IMR-90 (cell line): Measurements from ENCODE around the gene TSPEAR. TPM values are rescaled to one million over a fixed set of nuclear protein-coding genes. Genes with fewer than 3 reads are reported as not detected.

Experiments
- ATAC-seq: fragments of 200-7000 bp; cut with Tn5 transposase; 2 replicates; pipeline ENCODE4 v1.9.1; 2020; ENCODE audit warnings: low read depth, mild to moderate bottlenecking, moderate library complexity
- BruUV-seq: library from RNA; stranded (reverse); fragments of 400-500 nt; replicated peaks from 2 replicates; lab custom pipeline; 2021; lab: Mats Ljungman, UMichigan
- CTCF ChIA-PET: fragments of 300-600 bp; formaldehyde crosslinking; extraction: SDS; loops from one replicate; lab custom pipeline; 2021; ENCODE audit warnings: antibody characterized with exemption; lab: Yijun Ruan, JAX
- POLR2A ChIA-PET: fragments of 300-600 bp; sonication (Branson Sonifier 250); formaldehyde crosslinking; loops from one replicate; lab custom pipeline; 2022; ENCODE audit warnings: antibody characterized with exemption; ENCODE audit not compliant: unreplicated experiment; lab: Charles Lee
- DNase-seq: peaks from one replicate; pipeline ENCODE4 v3.0.0; 2013
- H2AFZ ChIP-seq: replicated peaks from 2 replicates; pipeline ENCODE3; 2013; ENCODE audit warnings: low read length, mild to moderate bottlenecking; ENCODE audit not compliant: poor library complexity
- H2AK5ac ChIP-seq: 2 replicates; pipeline ENCODE4 v1.6.1; 2013; ENCODE audit warnings: low read depth, low read length, inconsistent platforms
- H2AK9ac ChIP-seq: replicated peaks from 2 replicates; pipeline ENCODE3; 2013; ENCODE audit warnings: mild to moderate bottlenecking, low read depth, low read length, moderate library complexity; ENCODE audit not compliant: poor library complexity
- H2BK120ac ChIP-seq: 2 replicates; pipeline ENCODE4 v1.6.1; 2013; ENCODE audit warnings: low read depth, low read length, inconsistent platforms
- H2BK15ac ChIP-seq: 3 replicates; pipeline ENCODE4 v1.6.1; 2013; ENCODE audit warnings: low read depth, low read length, inconsistent platforms
- H2BK20ac ChIP-seq: 2 replicates; pipeline ENCODE4 v1.6.1; 2013; ENCODE audit warnings: low read depth, mild to moderate bottlenecking, inconsistent platforms, low read length, moderate library complexity
- H2BK5ac ChIP-seq: 2 replicates; pipeline ENCODE4 v1.6.1; 2013; ENCODE audit warnings: mild to moderate bottlenecking, low read depth, low read length, inconsistent platforms; ENCODE audit not compliant: poor library complexity, severe bottlenecking
- H3K14ac ChIP-seq: replicated peaks from 2 replicates; pipeline ENCODE4 v1.6.1; 2013; ENCODE audit warnings: low read depth, low read length, inconsistent platforms
- H3K18ac ChIP-seq: 2 replicates; pipeline ENCODE4 v1.6.1; 2013; ENCODE audit warnings: low read depth, low read length, control low read depth
- H3K23ac ChIP-seq: 2 replicates; pipeline ENCODE4 v1.6.1; 2013; ENCODE audit warnings: low read depth, low read length, inconsistent platforms
- H3K27ac ChIP-seq: 2 replicates; pipeline ENCODE4 v1.5.1; 2013; ENCODE audit warnings: mild to moderate bottlenecking, control low read depth, low read length; ENCODE audit not compliant: insufficient read depth
- H3K27me3 ChIP-seq: 2 replicates; pipeline ENCODE4 v1.6.1; 2013; ENCODE audit warnings: low read length; ENCODE audit not compliant: control insufficient read depth, insufficient read depth
- H3K36me3 ChIP-seq: 2 replicates; pipeline ENCODE4 v1.6.1; 2013; ENCODE audit warnings: low read length, mixed read lengths; ENCODE audit not compliant: control insufficient read depth, insufficient read depth
- H3K4ac ChIP-seq: 2 replicates; pipeline ENCODE4 v1.6.1; 2013; ENCODE audit warnings: low read depth, low read length, inconsistent platforms
- H3K4me1 ChIP-seq: 2 replicates; pipeline ENCODE4 v1.6.1; 2013; ENCODE audit warnings: low read length, mixed read lengths; ENCODE audit not compliant: control insufficient read depth, insufficient read depth
- H3K4me2 ChIP-seq: 2 replicates; pipeline ENCODE4 v1.6.1; 2013; ENCODE audit warnings: low read depth, mild to moderate bottlenecking, control low read depth, low read length, moderate library complexity
- H3K4me3 ChIP-seq: 2 replicates; pipeline ENCODE4 v1.5.1; 2013; ENCODE audit warnings: low read depth, mild to moderate bottlenecking, control low read depth, low read length, moderate library complexity; ENCODE audit not compliant: insufficient read depth
- H3K56ac ChIP-seq: 2 replicates; pipeline ENCODE4 v1.6.1; 2013; ENCODE audit warnings: low read length, inconsistent platforms; ENCODE audit not compliant: insufficient read depth; ENCODE audit errors: extremely low read depth
- H3K79me1 ChIP-seq, 2 experiments: 2 replicates each; pipeline ENCODE4 v1.6.1; 2013; ENCODE audit warnings: low read length in 2 of 2, inconsistent platforms in 1 of 2, low read depth in 1 of 2
- H3K9ac ChIP-seq: 2 replicates; pipeline ENCODE4 v1.6.1; 2013; ENCODE audit warnings: low read depth, low read length, control low read depth
- H3K9me1 ChIP-seq: 2 replicates; pipeline ENCODE4 v1.6.1; 2013; ENCODE audit warnings: low read length, inconsistent platforms; ENCODE audit not compliant: insufficient read depth
- H3K9me3 ChIP-seq: 2 replicates; pipeline ENCODE4 v1.6.1; 2013; ENCODE audit warnings: low read length; ENCODE audit not compliant: control insufficient read depth, insufficient read depth
- H4K20me1 ChIP-seq: 2 replicates; pipeline ENCODE4 v1.6.1; 2013; ENCODE audit warnings: low read length, inconsistent platforms; ENCODE audit not compliant: insufficient read depth
- H4K5ac ChIP-seq: 2 replicates; pipeline ENCODE4 v1.6.1; 2013; ENCODE audit warnings: mild to moderate bottlenecking, low read depth, low read length, control low read depth
- H4K8ac ChIP-seq, 2 experiments: 2 replicates each; pipeline ENCODE4 v1.6.1; 2013; ENCODE audit warnings: low read depth in 2 of 2, low read length in 2 of 2, control low read depth in 1 of 2, inconsistent platforms in 1 of 2
- H4K91ac ChIP-seq: 2 replicates; pipeline ENCODE4 v1.6.1; 2013; ENCODE audit warnings: low read depth, low read length, inconsistent platforms; ENCODE audit not compliant: insufficient read depth
- BHLHE40 ChIP-seq: fragments of 150-350 bp; IDR thresholded peaks from 2 replicates; pipeline ENCODE4 v1.6.1; 2016; ENCODE audit warnings: mild to moderate bottlenecking, low read depth, low read length
- CEBPB ChIP-seq: IDR thresholded peaks from 2 replicates; pipeline ENCODE4 v1.6.1; 2012; ENCODE audit warnings: low read depth, low read length, improper control_type of control experiment
- CHD1 ChIP-seq: IDR thresholded peaks from 2 replicates; pipeline ENCODE4 v1.6.1; 2012; ENCODE audit warnings: low read depth, low read length, improper control_type of control experiment
- ELK1 ChIP-seq: fragments of 150-350 bp; IDR thresholded peaks from 2 replicates; pipeline ENCODE4 v1.6.1; 2016; ENCODE audit warnings: low read depth, mild to moderate bottlenecking, low read length, moderate library complexity, borderline replicate concordance
- FOS ChIP-seq: fragments of 150-350 bp; IDR thresholded peaks from 2 replicates; pipeline ENCODE4 v1.6.1; 2016; ENCODE audit warnings: low read depth, low read length
- MAFK ChIP-seq: IDR thresholded peaks from 2 replicates; pipeline ENCODE4 v1.6.1; 2012; ENCODE audit warnings: low read depth, low read length, improper control_type of control experiment
- MAZ ChIP-seq: IDR thresholded peaks from 2 replicates; pipeline ENCODE4 v1.6.1; 2012; ENCODE audit warnings: low read depth, mild to moderate bottlenecking, low read length, improper control_type of control experiment, moderate library complexity, borderline replicate concordance
- MXI1 ChIP-seq: IDR thresholded peaks from 2 replicates; pipeline ENCODE4 v1.6.1; 2012; ENCODE audit warnings: low read depth, mild to moderate bottlenecking, low read length, moderate library complexity, borderline replicate concordance
- NFE2L2 ChIP-seq: fragments of 150-350 bp; IDR thresholded peaks from 2 replicates; pipeline ENCODE4 v1.6.1; 2016; ENCODE audit warnings: low read depth, mild to moderate bottlenecking, low read length
- POLR2A ChIP-seq: IDR thresholded peaks from 2 replicates; pipeline ENCODE4 v1.6.1; 2012; ENCODE audit warnings: mild to moderate bottlenecking, low read depth, low read length
- RAD21 ChIP-seq: IDR thresholded peaks from 2 replicates; pipeline ENCODE4 v1.6.1; 2012; ENCODE audit warnings: low read length, improper control_type of control experiment
- RCOR1 ChIP-seq: IDR thresholded peaks from 2 replicates; pipeline ENCODE4 v1.6.1; 2012; ENCODE audit warnings: mild to moderate bottlenecking, low read length, improper control_type of control experiment; ENCODE audit not compliant: insufficient replicate concordance
- RFX5 ChIP-seq: IDR thresholded peaks from 2 replicates; pipeline ENCODE4 v1.8.0; 2012; ENCODE audit warnings: low read depth, mild to moderate bottlenecking, low read length, moderate library complexity
- SMC3 ChIP-seq: fragments of 150-350 bp; IDR thresholded peaks from 2 replicates; pipeline ENCODE4 v1.6.1; 2016; ENCODE audit warnings: low read depth, mild to moderate bottlenecking, antibody characterized with exemption, low read length, moderate library complexity
- USF2 ChIP-seq: fragments of 150-350 bp; IDR thresholded peaks from 2 replicates; pipeline ENCODE4 v1.6.1; 2017; ENCODE audit warnings: mild to moderate bottlenecking, antibody characterized with exemption, low read length, low read depth
- WGBS, 2 experiments: methylation state at CpG; one replicate each; pipeline versions ENCODE4 v1.1.5 to v1.1.7; 2013; ENCODE audit warnings: missing lambda C conversion rate in 2 of 2; ENCODE audit not compliant: insufficient read length in 1 of 2; ENCODE audit errors: extremely low coverage in 2 of 2; 5-methylcytosine and 5-hydroxymethylcytosine counted together
- dilution Hi-C: fragments of 300-500 bp; cut with HindIII; formaldehyde crosslinking; loops from one replicate; pipeline ENCODE4 v1.14.3; 2018; ENCODE audit warnings: low sequenced_read_pairs; ENCODE audit not compliant: unreplicated experiment
- in situ Hi-C: fragments of 300-500 bp; cut with MboI; formaldehyde crosslinking; loops from 3 replicates; pipeline ENCODE4 v1.14.3; 2019; ENCODE audit warnings: low sequenced_read_pairs, inconsistent platforms, mixed read lengths
- intact Hi-C: fragments of 100-400 bp; cut with micrococcal nuclease; formaldehyde crosslinking; loops from 2 replicates; pipeline ENCODE4 v1.10.0; 2022
- polyA plus RNA-seq, 3 experiments: library from polyadenylated mRNA; depleted of rRNA; stranded (reverse); fragments of >200 nt; gene quantifications; 2 replicates each; pipeline ENCODE4 v1.2.3, GENCODE V29; 2012; ENCODE audit warnings: low replicate concordance in 1 of 3
- total RNA-seq: library from RNA; depleted of rRNA; stranded (reverse); fragments of >200 nt; gene quantifications from 2 replicates; pipeline ENCODE4 v1.2.3, GENCODE V29; 2012
- TF ChIP-seq, protein P1 (sequence below): conservative IDR thresholded peaks from 2 replicates; pipeline ENCODE4 v1.5.1; 2012; ENCODE audit warnings: mild to moderate bottlenecking, low read depth, low read length, improper control_type of control experiment

The TSPEAR gene
- total and polyA plus RNA-seq, 2 of the 4 experiments (the other 2 are of a cell fraction), result not detected

GRCh38 chr21:44658541-44658910 is 52.8 kb downstream of the TSPEAR start:
- H3K14ac ChIP-seq, result no peak overlapping the region
- H2AK9ac ChIP-seq, result no peak overlapping the region
- peaks cover 2% of the 10 kb centered on the region; the same call in 1 of the 2 replicates for H3K27me3 ChIP-seq
- no TSS peak for BruUV-seq
- POLR2A ChIA-PET, result no interaction called here
- H4K91ac ChIP-seq, result no peak overlapping the region
- in situ Hi-C loops, result no loop called here
- H3K9me1 ChIP-seq, result no peaks in the 10 kb centered on the region
- H3K79me1 ChIP-seq, result no peaks in the 10 kb centered on the region
- no peak overlapping the region for H2BK5ac ChIP-seq
- no peak overlapping the region for H3K4ac ChIP-seq
- no peak for DNase-seq
- dilution Hi-C loops, result no loop called here
- no peaks in the 10 kb centered on the region for H3K36me3 ChIP-seq
- H3K4me1 ChIP-seq, result no peaks in the 10 kb centered on the region
- no peak overlapping the region for H3K27ac ChIP-seq
- peaks cover 3% of the 10 kb centered on the region for H3K9me3 ChIP-seq
- H2BK15ac ChIP-seq, result no peak overlapping the region
- TF ChIP-seq BHLHE40 (no peak), POLR2A (no peak), RAD21 (no peak), USF2 (no peak), CEBPB (no peak), ELK1 (no peak), MAZ (no peak), RFX5 (no peak), FOS (no peak), MXI1 (no peak), RCOR1 (no peak), NFE2L2 (no peak), SMC3 (no peak), MAFK (no peak), CHD1 (no peak)
- TF ChIP-seq, protein P1, sequence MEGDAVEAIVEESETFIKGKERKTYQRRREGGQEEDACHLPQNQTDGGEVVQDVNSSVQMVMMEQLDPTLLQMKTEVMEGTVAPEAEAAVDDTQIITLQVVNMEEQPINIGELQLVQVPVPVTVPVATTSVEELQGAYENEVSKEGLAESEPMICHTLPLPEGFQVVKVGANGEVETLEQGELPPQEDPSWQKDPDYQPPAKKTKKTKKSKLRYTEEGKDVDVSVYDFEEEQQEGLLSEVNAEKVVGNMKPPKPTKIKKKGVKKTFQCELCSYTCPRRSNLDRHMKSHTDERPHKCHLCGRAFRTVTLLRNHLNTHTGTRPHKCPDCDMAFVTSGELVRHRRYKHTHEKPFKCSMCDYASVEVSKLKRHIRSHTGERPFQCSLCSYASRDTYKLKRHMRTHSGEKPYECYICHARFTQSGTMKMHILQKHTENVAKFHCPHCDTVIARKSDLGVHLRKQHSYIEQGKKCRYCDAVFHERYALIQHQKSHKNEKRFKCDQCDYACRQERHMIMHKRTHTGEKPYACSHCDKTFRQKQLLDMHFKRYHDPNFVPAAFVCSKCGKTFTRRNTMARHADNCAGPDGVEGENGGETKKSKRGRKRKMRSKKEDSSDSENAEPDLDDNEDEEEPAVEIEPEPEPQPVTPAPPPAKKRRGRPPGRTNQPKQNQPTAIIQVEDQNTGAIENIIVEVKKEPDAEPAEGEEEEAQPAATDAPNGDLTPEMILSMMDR, result no peak
- peak overlapping the region; percentile 14 for H2AFZ ChIP-seq
- H2AK5ac ChIP-seq, result no peak overlapping the region
- H2BK120ac ChIP-seq, result no peak overlapping the region
- no peaks in the 10 kb centered on the region for H4K20me1 ChIP-seq
- no peak overlapping the region for H3K56ac ChIP-seq
- no peak overlapping the region for H3K4me2 ChIP-seq
- H3K9ac ChIP-seq, result no peak overlapping the region
- no peak overlapping the region for H2BK20ac ChIP-seq
- WGBS, 2 experiments, result no CpG with 5 or more reads among the region's 5 CpGs
- CTCF ChIA-PET, result no interaction called here
- no peak overlapping the region for H4K8ac ChIP-seq
- no peak overlapping the region for H3K4me3 ChIP-seq
- no peak overlapping the region for H4K5ac ChIP-seq
- H3K18ac ChIP-seq, result no peak overlapping the region
- intact Hi-C loops, result loop anchor here (10.0 kb wide), 1 partner anchor 56 kb away; the partner anchor contains the start of gene TSPEAR
- ATAC-seq, result no peak
- H3K23ac ChIP-seq, result no peak overlapping the region
